K562 (cell line): ENCODE data around the gene EPB42. TPM values are rescaled to one million over a fixed set of nuclear protein-coding genes. Genes with fewer than 3 reads are reported as not detected.
A peak's percentile ranks its signal among the peaks of the same experiment; 100 is the strongest.

ENCODE experiments used
- ARID2 ChIP-seq: fragments of 450-650 bp; IDR thresholded peaks from 2 replicates; pipeline ENCODE4 v1.6.1; 2017; ENCODE audit warnings: antibody characterized with exemption, mild to moderate bottlenecking
- CBX5 ChIP-seq: IDR thresholded peaks from 2 replicates; pipeline ENCODE4 v1.6.1; 2014; ENCODE audit warnings: low read depth, borderline replicate concordance
- ILF3 ChIP-seq: fragments of 450-650 bp; IDR thresholded peaks from 2 replicates; pipeline ENCODE4 v1.6.1; 2018; ENCODE audit warnings: antibody characterized with exemption, mild to moderate bottlenecking, moderate library complexity, borderline replicate concordance
- IRF9 ChIP-seq: fragments of 450-650 bp; IDR thresholded peaks from 2 replicates; pipeline ENCODE4 v1.6.1; 2016; ENCODE audit warnings: missing biosample characterization, missing genetic modification characterization
- NCOA2 ChIP-seq, 2 experiments: fragments of 450-650 bp; IDR thresholded peaks; 2 replicates each; pipeline ENCODE4 v1.6.1; 2018; ENCODE audit warnings: mild to moderate bottlenecking in 2 of 2, moderate library complexity in 1 of 2; ENCODE audit not compliant: partially characterized antibody in 2 of 2
- NFXL1 ChIP-seq: fragments of 450-650 bp; formaldehyde crosslinking; IDR thresholded peaks from 2 replicates; pipeline ENCODE4 v1.4.0; 2021; ENCODE audit warnings: mild to moderate bottlenecking
- RBM39 ChIP-seq: fragments of 200-400 bp; formaldehyde crosslinking; optimal IDR thresholded peaks from 2 replicates; pipeline ENCODE3; 2018; ENCODE audit warnings: low read depth, low read length
- ZBTB2 ChIP-seq: fragments of 450-650 bp; IDR thresholded peaks from 2 replicates; pipeline ENCODE4 v1.6.1; 2016; ENCODE audit warnings: antibody characterized with exemption
- ZBTB40 ChIP-seq, 2 experiments: fragments of 450-650 bp in 1 of 2; sonication (generic) in 1 of 2; formaldehyde crosslinking in 1 of 2; IDR thresholded peaks; 2 replicates each; pipeline versions ENCODE4 v1.7.1 to v1.9.0; 2016 to 2022; ENCODE audit warnings: inconsistent platforms in 1 of 2, mild to moderate bottlenecking in 1 of 2, missing genetic modification reagents in 1 of 2
- ZKSCAN8 ChIP-seq: fragments of 200-800 bp; sonication (Bioruptor generic); IDR thresholded peaks from 2 replicates; pipeline ENCODE4 v1.6.1; 2016; ENCODE audit warnings: missing genetic modification characterization, missing compliant biosample characterization
- ZNF780A ChIP-seq: fragments of 250-450 bp; sonication (Bioruptor Pico); IDR thresholded peaks from 2 replicates; pipeline ENCODE4 v1.5.0; 2021; ENCODE audit warnings: mild to moderate bottlenecking
- polyA plus RNA-seq, 8 experiments: library from polyadenylated mRNA; depleted of rRNA in 4 of 8; stranded (reverse) in 5 of 8; unstranded in 3 of 8; fragments of >200 nt; fragmentation: Nextera tagmentation in 2 of 8; fragmentation: Illumina TruSeq in 1 of 8; extraction: Ambion mirVana in 2 of 8; extraction: Trizol in 1 of 8; gene quantifications; 2 replicates each; pipeline versions ENCODE4 v1.2.1 to v1.2.3, GENCODE V29; 2011 to 2014; ENCODE audit warnings: inconsistent platforms in 1 of 8, missing spikeins in 1 of 8
- total RNA-seq, 7 experiments: library from RNA; depleted of rRNA in 6 of 7; stranded (reverse); fragments of >200 nt in 6 of 7; fragmentation: Illumina TruSeq in 2 of 7; extraction: Trizol in 2 of 7; gene quantifications; 2 replicates each; pipeline versions ENCODE4 v1.2.1 to v1.2.3, GENCODE V29; 2011 to 2021; ENCODE audit warnings: low replicate concordance in 1 of 7
- TF ChIP-seq, protein P1 (sequence below): sonication (generic); formaldehyde crosslinking; IDR thresholded peaks from 2 replicates; pipeline ENCODE4 v1.8.1; 2023; ENCODE audit warnings: missing genetic modification reagents, mild to moderate bottlenecking, borderline replicate concordance

The EPB42 gene
- total and polyA plus RNA-seq, 9 of the 15 experiments (the other 6 are each of a cell fraction or from before 2014, with no cell fraction given): 0.38 to 2.3 (median 1.4) TPM

DNA sequence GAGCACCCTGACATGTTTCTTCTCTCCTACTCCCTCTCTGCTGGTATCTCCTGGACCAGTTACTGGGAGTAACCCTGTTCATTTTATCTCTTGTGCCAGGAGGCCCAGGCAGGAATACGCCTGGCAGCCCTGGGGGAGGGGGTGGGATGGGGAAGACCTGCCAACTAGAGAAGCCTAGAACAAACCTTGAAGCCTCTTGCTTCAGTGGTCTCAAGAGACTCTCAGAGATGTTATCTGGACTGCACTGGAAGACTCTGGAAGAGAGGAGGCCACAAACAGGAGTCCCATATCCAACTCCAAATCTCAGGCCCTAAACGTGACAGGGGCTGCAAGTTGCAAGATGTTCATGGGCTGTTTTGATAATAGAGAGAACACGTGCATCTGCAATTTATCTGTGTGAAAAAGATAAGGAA, at the start of gene EPB42 (continued):
- TF ChIP-seq ZBTB40 (IDR thresholded peaks at IDR 0.05) (no peak), ZBTB40 (CRISPR knock-in tag; IDR thresholded peaks at IDR 0.05) (no peak), ZKSCAN8 (CRISPR knock-in tag) (peak; percentile 67), ARID2 (no peak), IRF9 (tag) (no peak), ILF3 (no peak), ZBTB2 (no peak), RBM39 (peak; percentile 21), ZNF780A (no peak), CBX5 (no peak), NFXL1 (no peak), NCOA2 (IDR thresholded peaks at IDR 0.05; ENCODE audit: partially characterized antibody in 2 of 2) (no peak)
- TF ChIP-seq, protein P1, sequence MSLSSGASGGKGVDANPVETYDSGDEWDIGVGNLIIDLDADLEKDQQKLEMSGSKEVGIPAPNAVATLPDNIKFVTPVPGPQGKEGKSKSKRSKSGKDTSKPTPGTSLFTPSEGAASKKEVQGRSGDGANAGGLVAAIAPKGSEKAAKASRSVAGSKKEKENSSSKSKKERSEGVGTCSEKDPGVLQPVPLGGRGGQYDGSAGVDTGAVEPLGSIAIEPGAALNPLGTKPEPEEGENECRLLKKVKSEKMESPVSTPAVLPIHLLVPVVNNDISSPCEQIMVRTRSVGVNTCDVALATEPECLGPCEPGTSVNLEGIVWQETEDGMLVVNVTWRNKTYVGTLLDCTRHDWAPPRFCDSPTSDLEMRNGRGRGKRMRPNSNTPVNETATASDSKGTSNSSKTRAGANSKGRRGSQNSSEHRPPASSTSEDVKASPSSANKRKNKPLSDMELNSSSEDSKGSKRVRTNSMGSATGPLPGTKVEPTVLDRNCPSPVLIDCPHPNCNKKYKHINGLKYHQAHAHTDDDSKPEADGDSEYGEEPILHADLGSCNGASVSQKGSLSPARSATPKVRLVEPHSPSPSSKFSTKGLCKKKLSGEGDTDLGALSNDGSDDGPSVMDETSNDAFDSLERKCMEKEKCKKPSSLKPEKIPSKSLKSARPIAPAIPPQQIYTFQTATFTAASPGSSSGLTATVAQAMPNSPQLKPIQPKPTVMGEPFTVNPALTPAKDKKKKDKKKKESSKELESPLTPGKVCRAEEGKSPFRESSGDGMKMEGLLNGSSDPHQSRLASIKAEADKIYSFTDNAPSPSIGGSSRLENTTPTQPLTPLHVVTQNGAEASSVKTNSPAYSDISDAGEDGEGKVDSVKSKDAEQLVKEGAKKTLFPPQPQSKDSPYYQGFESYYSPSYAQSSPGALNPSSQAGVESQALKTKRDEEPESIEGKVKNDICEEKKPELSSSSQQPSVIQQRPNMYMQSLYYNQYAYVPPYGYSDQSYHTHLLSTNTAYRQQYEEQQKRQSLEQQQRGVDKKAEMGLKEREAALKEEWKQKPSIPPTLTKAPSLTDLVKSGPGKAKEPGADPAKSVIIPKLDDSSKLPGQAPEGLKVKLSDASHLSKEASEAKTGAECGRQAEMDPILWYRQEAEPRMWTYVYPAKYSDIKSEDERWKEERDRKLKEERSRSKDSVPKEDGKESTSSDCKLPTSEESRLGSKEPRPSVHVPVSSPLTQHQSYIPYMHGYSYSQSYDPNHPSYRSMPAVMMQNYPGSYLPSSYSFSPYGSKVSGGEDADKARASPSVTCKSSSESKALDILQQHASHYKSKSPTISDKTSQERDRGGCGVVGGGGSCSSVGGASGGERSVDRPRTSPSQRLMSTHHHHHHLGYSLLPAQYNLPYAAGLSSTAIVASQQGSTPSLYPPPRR (CRISPR knock-in tag): no peak
